Bronchial epithelial cell (primary cell): ENCODE results near the gene CHAF1A. TPM values are rescaled to one million over a fixed set of nuclear protein-coding genes. Genes with fewer than 3 reads are reported as not detected.

Experiments used
- DNase-seq: peaks from one replicate; pipeline ENCODE4 v3.0.0-alpha.2; 2010; ENCODE audit warnings: low read depth
- FAIRE-seq: peaks from 2 replicates; lab custom pipeline; 2011; peaks lifted over from hg19 to GRCh38; lab: Jason Lieb, UNC
- H3K27me3 ChIP-seq: 2 replicates; pipeline ENCODE4 v1.5.1; 2011; ENCODE audit warnings: low read length; ENCODE audit not compliant: control insufficient read depth, insufficient read depth
- H3K36me3 ChIP-seq: 2 replicates; pipeline ENCODE4 v1.5.1; 2011; ENCODE audit warnings: low read length; ENCODE audit not compliant: control insufficient read depth, insufficient read depth
- H3K4me3 ChIP-seq: 2 replicates; pipeline ENCODE4 v1.5.1; 2011; ENCODE audit warnings: mild to moderate bottlenecking, low read depth, low read length, control low read depth
- total RNA-seq: library from RNA; depleted of rRNA; stranded (reverse); fragments of >200 nt; gene quantifications from 2 replicates; pipeline ENCODE4 v1.2.1, GENCODE V29; 2014
- TF ChIP-seq, protein P1 (sequence below): IDR thresholded peaks from 2 replicates; pipeline ENCODE4 v1.5.1; 2011; ENCODE audit warnings: mild to moderate bottlenecking, moderate library complexity, low read length, control low read depth, inconsistent platforms; ENCODE audit not compliant: insufficient read depth, severe bottlenecking

CHAF1A gene
- total RNA-seq, 1 donor from 2014 or later, result 3.7 TPM

DNA sequence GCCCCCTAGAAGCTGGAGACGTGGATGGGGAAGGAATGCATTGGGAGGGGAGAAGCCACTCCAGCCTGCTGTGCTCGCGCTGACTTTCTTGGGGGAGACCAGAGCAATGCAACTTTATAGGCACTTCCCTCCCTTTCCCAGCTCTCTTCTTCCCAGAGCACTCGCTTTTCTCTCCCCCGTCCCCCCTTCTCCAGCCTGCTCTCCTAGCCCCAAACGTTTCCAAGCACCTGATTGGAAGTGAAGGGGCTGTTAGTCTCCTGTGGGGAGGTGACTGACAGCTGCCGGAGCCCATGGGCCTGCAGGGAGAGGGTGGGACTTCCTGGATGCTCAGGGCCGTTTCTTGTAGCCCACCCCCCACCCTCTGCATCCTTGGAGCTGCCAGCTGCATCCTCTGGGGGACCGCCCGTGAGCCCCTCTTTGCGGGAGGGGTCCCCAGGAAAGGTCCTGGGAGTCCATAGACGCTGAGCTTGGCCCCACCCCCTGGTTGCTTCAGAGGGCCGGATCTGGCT, 72.1 kb downstream of the CHAF1A start:
- H3K4me3 ChIP-seq, result peak overlapping the region; percentile 27
- no peak for FAIRE-seq
- H3K36me3 ChIP-seq, result peaks cover 14% of the 10 kb centered on the region
- peak; percentile 48 for DNase-seq
- H3K27me3 ChIP-seq, result no peaks in the 10 kb centered on the region
- TF ChIP-seq, protein P1, sequence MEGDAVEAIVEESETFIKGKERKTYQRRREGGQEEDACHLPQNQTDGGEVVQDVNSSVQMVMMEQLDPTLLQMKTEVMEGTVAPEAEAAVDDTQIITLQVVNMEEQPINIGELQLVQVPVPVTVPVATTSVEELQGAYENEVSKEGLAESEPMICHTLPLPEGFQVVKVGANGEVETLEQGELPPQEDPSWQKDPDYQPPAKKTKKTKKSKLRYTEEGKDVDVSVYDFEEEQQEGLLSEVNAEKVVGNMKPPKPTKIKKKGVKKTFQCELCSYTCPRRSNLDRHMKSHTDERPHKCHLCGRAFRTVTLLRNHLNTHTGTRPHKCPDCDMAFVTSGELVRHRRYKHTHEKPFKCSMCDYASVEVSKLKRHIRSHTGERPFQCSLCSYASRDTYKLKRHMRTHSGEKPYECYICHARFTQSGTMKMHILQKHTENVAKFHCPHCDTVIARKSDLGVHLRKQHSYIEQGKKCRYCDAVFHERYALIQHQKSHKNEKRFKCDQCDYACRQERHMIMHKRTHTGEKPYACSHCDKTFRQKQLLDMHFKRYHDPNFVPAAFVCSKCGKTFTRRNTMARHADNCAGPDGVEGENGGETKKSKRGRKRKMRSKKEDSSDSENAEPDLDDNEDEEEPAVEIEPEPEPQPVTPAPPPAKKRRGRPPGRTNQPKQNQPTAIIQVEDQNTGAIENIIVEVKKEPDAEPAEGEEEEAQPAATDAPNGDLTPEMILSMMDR, result no peak

DNA sequence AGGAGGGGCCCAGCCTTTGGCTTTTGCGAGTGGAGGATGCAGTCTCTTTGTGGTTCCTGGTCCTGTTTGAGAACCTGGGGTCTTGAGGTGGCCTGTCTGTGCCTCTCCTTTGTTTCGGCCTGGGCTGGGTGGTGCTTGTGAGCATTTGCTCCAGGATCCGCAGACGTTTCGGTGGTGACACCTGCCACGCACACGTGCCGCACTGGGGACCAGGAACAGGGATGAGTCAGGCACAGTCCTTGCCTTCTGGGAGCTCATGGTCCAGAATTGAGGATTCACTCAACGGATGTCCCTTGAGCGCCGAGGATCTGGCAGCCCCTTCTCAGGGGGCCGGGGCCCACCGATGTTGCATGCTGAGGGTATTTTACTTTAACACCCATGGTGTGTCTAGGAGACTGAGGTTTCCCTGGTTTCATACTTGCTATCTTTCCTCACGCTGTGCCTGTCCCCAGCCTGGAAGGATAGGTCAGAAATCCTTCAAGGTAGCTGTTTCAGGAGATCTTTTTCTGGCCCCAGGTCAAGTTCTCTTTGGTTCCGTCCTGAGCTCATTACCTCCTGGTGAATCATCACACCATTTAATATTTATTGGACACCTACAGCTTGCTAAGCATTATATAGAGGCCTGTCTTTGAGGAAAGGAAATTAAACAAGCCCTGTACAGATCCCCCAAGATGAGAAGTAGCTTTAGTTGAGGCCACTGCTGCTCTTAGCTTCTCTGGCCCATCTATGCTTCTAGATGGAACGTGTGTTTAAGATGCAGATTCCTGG, 74.8 kb downstream of the CHAF1A start:
- TF ChIP-seq, protein P1, result no peak
- H3K27me3 ChIP-seq, result no peaks in the 10 kb centered on the region
- peaks cover 16% of the 10 kb centered on the region for H3K36me3 ChIP-seq
- FAIRE-seq (no peak), DNase-seq (no peak)
- H3K4me3 ChIP-seq, result no peak overlapping the region

DNA sequence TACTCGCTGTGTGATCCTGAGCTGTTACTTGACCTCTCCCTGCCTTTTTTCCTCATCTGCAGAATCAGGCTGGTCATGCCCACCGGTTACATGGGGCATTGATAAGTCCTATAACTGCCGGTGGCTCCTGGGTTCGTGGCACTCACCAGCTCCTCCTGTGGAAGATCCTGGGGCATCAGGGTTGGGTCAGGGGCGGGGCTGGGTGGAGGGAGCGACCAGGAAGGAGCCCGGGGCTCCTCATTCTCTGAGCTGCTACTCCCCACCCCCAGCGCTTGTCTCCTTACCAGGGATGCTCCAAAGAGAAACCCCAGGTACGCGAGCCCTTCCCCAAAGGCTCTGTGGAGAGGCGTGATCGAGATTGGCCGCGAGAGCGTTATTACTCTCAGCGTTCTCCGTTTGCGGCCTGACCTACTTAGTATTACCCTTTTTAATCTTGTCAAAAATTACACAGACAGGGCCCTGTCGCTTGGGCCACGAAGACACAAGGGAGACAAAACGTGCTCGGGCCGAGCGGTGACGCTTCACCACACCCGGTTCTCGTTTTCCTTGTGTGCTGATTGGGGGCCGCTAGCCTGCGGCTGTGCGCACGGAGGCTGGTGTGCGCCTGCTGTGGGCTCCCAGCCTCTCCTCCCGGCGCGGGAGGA, 80.4 kb downstream of the CHAF1A start:
- Histone ChIP-seq H3K4me3 (no peak overlapping the region), H3K36me3 (peaks cover 10% of the 10 kb centered on the region), H3K27me3 (no peaks in the 10 kb centered on the region)
- DNase-seq (no peak), FAIRE-seq (no peak)
- TF ChIP-seq, protein P1, result no peak

DNA sequence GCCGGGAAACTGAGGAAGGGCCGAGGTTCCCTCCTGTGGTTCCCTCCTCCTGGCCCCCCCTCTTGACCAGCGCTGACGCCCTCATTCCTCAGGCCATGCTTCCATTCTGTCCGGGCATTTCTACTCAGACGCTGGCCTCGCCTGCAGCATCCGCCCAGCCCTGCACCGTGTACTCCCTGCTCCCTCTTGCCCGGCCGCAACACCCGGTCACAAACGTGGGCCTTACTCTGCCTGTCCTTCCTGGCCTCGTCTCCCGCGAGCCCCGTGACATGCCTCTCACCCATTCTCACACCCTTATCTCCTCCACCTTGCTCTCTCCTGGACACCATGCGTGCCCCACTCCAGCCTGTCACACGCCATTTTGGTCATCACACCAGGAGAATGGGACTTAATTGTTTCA, 80.9 kb downstream of the CHAF1A start:
- TF ChIP-seq, protein P1, result no peak
- DNase-seq (no peak), FAIRE-seq (no peak)
- Histone ChIP-seq H3K36me3 (peaks cover 9% of the 10 kb centered on the region), H3K4me3 (no peak overlapping the region), H3K27me3 (no peaks in the 10 kb centered on the region)

DNA sequence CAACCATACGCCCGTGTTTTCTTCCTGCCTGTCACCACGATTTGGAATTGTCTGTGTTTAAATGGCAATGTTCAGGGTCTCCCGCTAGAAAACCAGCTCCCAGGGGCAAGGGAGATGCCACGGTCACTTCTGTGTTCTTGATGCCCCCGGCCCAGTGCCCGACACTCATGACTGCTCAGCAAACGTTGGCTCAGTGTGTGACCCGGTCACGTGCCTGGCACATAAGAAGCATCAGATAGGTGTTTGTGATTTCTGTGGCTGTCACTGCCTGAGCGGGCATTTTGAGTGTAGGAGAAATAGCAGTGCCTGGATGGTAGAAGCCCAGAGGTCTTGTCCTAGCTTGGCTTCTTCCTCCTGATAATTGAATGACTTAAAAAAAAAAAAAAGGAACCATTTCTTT, 85.1 kb downstream of the CHAF1A start:
- H3K4me3 ChIP-seq, result no peak overlapping the region
- FAIRE-seq, result no peak
- TF ChIP-seq, protein P1, result no peak
- no peaks in the 10 kb centered on the region for H3K27me3 ChIP-seq
- H3K36me3 ChIP-seq, result peaks cover 15% of the 10 kb centered on the region
- DNase-seq, result no peak
